KG1 (cell line): ENCODE results near the gene KANSL1.
"Not testable (repeated sequence)": the region's sequence is repeated elsewhere in the genome, so short reads cannot be mapped to it uniquely, and the experiment has no call there.

Source experiments
- DNase-seq: peaks from one replicate; lab custom pipeline; 2025; lab: John Stamatoyannopoulos, UW

Gene KANSL1

DNA sequence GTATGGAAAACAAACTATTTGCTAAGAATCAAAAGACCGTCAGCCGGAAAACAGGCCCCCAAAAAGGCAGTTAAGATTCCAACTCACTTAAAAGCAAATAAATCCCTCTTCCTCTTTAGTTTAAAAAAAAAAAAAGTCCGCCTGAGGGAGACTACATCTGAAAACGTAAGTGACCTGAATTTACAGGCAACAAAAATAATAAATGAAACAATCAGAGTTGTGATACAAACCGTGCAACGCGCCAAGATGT lies 1.1 kb downstream of the KANSL1 start:
- DNase-seq, result no peak

DNA sequence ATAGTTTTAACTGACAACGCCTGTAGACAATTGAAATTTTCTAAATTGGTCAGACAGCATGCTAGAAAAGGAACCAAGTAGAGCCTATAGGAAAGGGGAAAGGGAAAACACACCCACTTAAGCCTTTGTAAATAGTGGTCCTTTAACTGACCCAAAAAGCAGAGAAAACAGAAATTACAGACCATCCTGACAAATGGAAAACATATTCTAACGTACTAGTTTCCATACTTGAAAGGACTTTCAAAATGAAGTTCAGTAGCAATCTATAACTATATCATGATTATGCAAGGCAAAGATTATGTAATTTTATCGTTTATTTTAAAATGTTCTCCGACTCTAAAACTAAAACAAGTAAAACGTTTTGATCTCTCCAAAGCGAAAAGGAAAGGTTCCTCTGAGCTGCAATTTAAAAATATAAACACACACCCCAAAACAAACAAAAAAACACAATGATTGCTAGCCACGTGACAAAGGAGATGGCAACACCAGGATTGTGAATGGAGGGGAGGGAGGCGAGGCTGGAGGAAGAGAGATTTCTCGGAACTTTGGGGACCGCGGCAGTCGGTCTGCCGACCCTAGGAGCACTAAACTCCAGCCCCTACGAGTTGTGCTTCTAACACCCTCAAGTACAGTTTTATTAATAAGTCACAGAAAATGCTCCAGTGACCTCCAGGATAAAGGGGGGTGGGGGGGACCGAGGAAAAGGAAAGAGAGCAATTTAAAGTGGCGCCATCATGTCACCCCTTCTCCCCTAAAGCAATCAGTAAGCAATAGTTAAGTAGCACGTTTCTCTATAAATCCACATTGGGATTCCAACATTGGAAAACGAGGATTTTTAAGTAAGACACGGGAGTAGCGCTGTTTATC lies 1.7 kb downstream of the KANSL1 start:
- DNase-seq, result no peak

DNA sequence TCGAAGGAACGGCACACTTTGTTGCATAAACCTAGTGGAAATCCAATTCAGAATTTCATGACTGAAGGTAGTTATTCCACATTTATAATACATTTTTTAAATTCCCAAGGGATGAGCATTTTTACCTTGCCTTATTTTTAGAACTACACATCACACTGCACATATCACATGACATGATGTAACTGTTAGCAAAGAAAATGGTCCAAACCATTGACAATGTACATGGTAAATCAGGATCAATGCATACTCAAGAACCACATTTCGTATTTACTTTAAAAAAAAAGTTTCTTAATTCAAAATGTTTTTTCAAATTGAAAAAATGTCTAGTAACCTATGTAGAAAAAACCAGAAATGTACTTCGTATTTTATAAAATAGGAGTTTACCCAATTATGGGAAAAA lies 2.5 kb downstream of the KANSL1 start:
- DNase-seq, result no peak

DNA sequence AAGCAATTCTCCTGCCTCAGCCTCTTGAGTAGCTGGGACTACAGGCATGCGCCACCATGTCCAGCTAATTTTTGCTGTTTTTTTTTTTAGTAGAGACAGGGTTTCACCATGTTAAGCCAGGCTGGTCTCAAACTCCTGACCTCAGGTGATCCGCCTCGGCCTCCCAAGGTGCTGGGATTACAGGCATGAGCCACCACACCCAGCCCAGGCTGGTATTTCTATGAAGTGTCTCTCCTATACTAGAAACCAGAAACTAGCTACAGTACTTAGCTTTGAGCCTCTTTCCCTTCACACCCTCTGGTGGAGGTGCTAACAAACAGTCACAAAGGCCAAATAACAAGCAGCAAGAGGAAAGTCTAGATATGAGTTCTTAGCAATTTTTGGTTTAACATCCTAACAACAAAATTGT lies 6.4 kb downstream of the KANSL1 start:
- DNase-seq, result not testable (repeated sequence)

DNA sequence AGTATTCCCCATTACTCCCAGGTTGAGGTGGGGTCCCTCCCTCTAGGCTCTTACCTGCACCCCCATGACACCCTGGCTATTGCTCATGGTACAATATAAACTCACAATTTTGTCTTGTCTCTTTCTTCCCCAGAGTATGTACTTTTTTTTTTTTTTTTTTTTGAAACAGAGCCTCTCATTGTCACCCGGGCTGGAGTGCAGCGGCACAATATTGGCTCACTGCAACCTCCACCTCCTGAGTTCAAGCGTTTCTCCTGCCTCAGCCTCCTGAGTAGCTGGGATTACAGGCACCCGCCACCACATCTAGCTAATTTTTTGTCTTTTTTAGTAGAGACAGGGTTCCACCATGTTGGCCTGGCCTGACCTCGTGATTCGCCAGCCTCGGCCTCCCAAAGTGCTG lies 8.5 kb downstream of the KANSL1 start:
- no peak for DNase-seq

DNA sequence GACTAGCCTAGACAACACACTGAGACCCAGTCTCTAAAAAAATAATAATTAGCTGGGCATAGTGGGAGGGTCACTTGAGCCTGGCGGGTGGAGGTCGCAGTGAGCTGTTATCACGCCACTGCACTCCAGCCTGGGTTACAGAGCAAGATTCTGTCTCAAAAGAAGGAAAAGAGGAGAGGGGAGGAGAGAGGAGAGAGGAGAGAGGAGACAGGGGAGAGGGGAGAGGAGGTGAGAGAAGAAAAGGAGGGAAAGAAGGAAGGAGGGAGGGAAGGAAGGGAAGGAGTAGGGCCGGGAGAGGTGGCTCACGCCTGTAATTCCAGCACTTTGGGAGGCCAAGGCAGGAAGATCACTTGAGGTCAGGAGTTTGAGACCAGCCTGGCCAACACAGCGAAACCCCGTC lies 9.8 kb downstream of the KANSL1 start:
- DNase-seq, result not testable (repeated sequence)

DNA sequence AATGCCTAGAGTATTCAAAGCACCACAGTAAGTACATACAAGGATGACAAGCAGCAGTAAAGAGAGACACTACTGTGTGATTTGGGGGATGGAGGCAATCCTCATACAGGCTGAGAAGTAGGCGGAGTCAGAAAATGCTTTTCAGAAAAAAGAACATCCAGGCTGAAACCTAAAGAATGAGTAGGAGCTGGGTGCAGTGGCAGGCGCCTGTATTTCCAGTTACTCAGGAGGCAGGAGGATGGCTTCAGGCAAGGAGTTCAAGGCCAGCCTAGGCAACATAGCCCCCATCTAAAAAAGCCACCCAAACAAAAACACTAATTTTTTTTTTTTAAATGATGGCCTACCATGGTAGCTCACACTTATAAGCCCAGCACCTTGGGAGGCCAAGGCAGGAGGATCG lies 10.3 kb downstream of the KANSL1 start:
- DNase-seq, result no peak

DNA sequence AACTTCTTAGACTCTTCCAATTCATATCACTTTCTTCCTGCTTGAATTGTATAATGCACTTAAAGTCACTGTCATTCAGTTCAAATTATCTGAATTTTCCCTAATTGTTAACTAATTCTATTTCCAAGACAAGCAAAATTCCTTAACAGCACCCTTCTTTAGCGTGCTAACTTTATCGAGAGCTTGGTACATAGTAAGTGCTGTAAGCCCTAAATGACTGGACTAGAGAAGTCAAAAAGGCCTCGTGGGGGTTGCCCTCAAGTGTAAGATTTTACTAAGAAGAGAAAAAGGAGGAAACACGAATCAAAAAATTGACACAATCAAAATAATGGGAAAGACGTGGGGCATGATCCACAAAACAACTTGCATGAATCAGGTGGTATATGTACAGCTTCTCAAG lies 11.3 kb downstream of the KANSL1 start:
- DNase-seq, result no peak

DNA sequence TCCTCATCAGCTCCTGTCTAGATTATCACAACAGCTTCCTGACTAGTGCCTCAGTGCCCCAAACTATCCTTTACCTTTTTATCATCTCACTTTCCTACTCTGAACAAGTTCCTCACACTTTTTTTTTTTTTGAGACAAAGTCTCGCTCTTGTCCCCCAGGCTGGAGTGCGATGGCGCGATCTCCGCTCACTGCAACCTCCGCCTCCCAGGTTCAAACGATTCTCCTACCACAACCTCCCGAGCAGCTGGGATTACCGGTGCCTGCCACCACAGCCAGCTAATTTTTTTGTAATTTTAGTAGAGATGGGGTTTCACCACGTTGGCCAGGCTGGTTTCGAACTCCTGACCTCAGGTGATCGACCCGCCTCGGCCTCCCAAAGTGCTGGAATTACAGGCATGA lies 11.9 kb downstream of the KANSL1 start:
- not testable (repeated sequence) for DNase-seq

DNA sequence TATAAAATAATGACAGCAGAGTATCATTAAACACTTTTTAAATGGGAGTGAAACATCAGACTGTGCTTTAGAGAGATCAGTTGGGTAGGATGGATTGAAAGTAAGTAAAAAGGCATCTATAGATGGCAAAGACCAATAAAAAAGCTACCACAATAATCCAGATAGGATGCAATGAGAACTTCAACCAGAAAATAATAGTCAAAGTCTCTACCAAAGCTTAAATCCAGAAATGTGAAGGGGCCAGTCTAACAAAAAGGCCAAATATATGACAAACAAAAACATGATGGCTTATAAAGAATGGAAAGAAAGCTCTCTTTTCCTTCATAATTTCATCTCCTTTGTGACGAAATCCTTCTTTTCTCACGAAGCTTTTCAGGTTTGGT lies 12.3 kb downstream of the KANSL1 start:
- DNase-seq, result no peak

DNA sequence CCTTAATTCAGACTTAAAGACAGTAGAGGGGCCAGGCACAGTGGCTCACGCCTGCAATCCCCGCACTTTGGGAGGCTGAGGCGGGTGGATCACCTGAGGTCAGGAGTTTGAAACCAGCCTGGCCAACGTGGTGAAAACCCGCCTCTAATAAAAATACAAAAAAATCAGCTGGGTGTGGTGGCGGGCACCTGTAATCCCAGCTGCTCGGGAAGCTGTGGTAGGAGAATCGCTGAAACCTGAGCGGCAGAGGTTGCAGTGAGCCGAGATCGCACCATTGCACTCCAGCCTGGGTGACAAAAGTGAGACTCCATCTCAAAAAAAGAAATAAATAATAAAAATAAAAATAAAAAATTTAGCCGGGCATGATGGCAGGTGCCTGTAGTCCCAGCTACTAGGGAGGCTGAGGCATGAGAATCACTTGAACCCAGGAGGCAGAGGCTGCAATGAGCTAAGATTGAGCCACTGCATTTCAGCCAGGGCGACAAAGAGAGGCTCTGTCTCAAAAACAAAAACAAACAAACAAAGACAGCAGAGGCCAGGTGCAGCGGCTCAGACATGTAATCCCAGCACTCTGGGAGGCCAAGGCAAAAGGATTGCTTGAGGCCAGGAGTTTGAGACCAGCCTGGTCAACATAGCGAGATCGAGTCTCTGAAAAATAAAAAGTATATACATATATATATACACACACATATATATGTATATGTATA lies 12.9 kb downstream of the KANSL1 start:
- DNase-seq, result not testable (repeated sequence)

DNA sequence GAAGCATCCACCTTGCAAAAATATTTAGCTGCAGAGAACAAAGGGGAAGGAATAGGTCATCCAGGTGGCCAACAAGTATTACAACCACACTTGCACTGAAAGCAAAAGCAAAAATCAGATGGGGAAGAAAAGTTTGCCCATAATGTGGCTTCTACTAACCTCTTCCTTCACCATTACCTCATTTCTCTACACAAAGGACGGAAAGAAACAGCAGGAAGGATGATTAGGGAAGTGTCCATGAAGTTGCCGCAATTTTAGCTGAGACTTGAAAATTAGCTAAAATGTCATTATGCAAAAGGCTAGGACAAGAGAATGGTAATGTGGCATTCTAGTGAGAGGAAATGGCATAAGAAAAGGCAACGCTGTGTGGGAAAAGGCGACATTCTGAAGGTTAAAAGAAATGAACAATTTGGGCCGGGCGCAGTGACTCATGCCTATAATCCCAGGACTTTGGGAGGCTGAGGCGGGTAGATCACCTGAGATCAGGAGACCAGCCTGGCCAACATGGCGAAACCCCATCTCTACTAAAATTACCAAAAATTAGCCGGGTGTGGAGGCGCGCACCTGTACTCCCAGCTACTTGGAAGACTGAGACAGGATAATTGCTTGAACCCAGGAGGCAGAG lies 13.7 kb downstream of the KANSL1 start:
- DNase-seq, result no peak

DNA sequence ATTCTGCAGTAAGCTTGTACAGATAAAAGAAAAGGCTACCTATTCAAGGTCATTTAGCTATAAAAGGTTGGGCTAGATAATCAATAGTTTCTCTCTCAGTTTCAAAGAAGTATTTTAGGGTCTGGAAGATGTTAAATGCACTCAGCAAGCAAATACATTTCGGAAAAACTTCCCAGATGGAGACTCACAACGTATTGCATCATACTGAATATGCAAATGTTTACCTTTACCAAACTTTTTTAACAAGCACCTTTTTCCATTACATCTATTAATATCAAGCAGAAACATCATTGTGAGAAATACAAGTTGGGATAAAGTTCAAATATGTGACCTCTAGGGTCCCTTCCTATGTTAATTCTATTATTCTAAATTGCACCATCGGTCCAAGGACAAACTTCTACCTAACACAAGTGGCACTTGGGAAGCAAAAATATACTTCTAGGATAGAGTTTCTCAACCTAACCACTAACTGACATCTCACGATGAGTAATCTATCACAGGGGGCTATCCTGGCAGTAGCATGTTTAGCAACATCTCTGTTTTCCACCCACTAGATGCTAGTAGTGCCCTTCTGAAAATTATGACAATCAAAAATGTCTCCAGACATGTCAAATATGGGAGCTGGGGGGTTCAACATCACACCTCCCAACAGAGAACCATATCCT lies 14.5 kb downstream of the KANSL1 start:
- DNase-seq, result no peak

DNA sequence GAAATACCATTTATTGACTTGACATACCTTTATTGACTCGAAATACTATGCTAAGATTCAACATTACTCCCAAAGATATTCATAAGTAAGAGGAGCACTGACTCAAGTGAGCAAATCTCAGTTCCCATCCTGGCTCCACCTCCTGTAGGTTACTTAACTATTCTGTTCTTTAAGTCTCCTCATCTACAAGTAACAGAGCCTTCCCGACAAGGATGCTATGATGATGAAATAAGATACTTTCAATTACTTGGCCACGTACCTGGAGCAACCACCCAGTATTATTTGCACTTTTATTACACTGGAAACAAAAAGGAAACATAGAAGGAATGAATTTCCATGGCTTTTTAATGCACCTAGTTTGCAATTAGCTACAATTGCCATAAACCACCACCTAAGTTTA lies 16.3 kb downstream of the KANSL1 start:
- no peak for DNase-seq

DNA sequence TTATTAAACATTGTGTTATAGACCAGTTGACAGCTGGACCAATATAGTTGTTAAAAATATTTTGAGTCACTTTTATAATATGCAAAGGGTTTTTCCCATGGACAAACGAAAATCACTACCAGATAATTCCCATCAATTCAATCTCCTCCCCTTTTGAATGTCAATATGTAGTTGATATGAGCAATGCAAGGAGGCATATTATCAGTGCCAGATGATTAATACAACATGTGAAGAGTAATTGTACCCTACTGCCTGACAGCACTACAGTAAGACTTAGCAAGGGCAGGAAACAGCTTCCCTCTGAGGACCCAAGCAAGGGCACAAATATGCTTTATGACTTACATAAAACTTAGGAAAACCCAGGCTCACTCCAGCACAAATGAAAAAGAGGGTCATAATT lies 17.3 kb downstream of the KANSL1 start:
- no peak for DNase-seq

DNA sequence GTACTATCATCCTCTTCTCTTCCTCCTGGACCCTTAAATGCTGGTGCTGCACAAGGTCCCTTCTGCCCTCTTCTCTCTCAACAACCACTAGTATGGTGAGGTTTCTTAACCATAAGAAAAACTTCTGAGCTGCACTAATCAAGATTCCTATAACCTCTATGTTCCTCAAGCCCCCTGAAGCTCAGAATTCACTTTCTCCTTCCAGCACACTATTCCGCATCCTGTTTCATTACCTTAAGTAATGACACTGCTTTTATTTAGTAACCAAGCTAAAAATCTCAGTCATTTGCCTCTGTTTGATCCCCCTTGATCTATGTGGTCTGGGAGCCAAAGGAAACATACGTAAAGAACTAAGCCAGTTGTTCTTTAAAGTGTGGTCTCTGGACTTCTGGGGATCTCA lies 20.1 kb downstream of the KANSL1 start:
- no peak for DNase-seq

DNA sequence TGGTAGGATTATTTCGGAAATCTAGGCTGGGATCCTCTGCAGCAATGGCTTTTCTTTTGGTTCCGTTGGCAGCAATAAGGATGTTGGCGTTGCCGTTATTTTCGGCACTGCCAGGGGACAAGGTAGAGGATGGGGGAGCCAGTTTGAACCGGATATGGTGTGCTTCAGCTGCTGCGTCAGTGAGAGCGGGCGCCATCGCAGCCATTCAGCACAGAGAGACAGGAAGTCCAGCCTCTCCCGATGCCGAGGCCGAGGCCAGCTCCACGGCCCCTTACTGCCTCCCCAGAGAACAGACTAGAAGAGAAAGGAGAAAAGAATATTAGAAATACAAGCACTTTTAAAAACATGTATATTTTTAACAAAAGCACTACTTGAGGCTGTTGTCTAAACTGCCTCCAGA lies 21.3 kb downstream of the KANSL1 start:
- DNase-seq, result no peak

DNA sequence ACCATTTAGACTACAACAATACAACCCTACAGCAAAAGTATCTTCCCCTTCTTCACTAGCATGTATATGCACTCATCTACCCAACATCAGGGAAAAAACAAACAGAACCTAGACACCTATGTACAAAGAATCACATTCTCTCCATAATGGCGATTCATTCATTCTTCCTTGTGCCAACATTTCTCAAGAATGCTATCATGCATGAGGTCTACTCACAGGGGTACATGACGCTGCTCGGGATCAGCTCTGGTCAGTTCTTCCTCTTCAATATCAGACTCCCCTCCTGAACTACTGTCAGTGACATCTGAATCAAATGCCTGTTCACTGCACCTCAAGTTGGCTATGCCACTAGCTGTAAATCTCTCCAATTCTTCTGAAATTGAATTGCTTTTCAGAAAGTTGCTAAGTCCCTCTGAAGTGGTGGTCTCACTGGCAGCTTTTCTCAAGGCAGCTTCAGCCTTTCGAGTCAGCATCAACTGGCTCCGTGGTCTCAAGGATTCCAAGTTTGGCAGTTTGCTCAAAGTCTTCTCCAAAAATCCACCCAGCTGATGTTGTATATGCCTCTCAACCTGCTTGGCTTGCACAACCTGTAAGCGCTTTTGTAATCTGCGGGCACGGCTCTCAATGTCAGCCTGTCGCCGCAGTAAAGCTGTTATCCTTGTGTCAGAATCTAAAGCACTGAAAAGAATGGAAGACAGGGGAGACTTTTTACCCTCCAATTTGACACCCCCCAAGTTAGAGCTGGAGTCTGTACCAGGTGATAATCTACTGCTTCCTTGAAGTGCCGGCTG lies 22.4 kb downstream of the KANSL1 start:
- DNase-seq, result no peak

DNA sequence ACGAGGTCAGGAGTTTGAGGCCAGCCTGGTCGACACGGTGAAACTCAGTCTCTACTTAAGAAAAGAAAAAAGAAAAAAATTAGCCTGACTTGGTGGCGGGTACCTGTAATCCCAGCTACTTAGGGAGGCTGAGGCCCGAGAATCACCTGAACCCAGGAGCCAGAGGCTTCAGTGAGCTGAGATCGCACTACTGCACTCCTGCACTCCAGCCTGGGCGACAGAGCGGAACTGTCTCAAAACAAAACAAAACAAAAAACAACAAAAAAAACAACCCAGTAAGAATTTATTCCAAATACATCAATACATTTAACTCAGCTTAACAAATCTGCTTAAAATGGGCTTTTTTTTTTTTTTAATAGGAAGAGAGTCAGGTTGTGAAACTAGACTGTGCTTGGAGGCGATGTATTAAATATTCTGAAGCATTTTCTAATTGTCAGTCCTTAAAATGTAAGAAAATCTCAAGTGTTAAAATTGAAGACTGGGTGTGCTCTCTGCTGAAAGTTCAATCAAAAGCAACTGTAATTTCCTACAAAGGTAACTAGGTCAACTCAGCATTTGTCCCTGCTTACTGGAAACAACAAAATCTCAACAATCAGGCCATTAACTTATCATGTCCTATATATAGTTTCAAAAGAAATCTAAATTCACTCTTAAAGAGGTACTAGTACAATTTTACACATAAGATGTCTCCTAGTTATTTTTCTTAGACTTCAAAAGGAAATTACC lies 23.2 kb downstream of the KANSL1 start:
- no peak for DNase-seq

DNA sequence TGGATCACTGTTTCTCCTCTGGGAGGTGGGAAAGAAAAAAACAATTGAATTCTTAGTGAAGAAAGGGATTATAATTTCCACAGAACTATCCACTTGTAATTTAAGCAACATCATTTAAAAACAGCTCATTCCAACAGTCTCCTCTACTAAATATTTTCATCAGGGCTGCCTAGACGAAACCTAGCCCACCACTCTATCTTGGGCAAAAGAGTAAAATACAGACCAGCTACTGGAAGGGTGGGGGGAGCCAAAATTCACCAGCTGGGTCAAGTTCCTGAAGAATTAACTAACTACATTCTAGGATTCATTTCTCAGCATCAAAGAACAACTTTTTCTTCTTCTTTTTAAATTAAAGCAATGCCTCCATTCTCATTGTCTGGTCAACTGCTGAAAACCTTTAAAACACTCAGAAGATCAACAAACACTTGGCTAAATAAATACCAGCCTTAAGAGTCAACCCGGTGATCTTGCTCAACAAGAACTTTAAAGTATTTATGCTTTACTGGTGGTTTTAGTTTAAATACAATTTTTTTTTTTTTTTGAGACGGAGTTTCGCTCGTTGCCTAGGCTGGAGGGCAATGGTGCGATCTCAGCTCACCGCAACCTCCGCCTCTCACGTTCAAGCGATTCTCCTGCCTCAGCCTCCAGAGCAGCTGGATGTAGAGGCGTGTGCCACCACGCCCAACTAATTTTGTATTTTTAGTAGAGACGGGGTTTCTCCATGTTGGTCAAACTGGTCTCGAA lies 25.2 kb downstream of the KANSL1 start:
- DNase-seq, result no peak

DNA sequence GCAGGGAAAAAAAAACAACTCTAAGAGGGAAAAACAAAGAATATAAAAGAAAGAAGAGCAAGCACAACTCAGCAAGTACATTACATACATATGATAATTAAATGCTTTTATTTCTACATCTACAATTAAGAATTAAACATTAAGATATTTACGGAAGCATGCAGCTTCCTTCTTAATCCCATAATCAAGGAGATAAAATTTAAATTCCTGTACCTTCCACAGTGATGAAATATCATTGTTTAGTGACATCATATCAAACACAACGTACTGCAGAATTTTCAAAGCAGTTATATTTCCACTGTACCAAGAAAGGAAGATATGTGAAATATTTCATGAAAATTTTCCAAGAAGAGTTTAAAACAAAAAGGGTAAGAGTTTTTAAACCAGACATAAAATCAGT lies 26.0 kb downstream of the KANSL1 start:
- DNase-seq, result no peak
